Measurements from ENCODE around the gene NUDT12.

GRCh38 chr5:103569313-103570060, 6.9 kb upstream of the NUDT12 start:
- TF ChIP-seq, protein P1, sequence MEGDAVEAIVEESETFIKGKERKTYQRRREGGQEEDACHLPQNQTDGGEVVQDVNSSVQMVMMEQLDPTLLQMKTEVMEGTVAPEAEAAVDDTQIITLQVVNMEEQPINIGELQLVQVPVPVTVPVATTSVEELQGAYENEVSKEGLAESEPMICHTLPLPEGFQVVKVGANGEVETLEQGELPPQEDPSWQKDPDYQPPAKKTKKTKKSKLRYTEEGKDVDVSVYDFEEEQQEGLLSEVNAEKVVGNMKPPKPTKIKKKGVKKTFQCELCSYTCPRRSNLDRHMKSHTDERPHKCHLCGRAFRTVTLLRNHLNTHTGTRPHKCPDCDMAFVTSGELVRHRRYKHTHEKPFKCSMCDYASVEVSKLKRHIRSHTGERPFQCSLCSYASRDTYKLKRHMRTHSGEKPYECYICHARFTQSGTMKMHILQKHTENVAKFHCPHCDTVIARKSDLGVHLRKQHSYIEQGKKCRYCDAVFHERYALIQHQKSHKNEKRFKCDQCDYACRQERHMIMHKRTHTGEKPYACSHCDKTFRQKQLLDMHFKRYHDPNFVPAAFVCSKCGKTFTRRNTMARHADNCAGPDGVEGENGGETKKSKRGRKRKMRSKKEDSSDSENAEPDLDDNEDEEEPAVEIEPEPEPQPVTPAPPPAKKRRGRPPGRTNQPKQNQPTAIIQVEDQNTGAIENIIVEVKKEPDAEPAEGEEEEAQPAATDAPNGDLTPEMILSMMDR (IDR thresholded peaks at IDR 0.05) = no peak
- TF ChIP-seq POLR2A (IDR thresholded peaks at IDR 0.05) = no peak

Data from thyroid gland (tissue), 4 donors.